ENCODE data around the gene TMEFF1.

TMEFF1 gene

DNA sequence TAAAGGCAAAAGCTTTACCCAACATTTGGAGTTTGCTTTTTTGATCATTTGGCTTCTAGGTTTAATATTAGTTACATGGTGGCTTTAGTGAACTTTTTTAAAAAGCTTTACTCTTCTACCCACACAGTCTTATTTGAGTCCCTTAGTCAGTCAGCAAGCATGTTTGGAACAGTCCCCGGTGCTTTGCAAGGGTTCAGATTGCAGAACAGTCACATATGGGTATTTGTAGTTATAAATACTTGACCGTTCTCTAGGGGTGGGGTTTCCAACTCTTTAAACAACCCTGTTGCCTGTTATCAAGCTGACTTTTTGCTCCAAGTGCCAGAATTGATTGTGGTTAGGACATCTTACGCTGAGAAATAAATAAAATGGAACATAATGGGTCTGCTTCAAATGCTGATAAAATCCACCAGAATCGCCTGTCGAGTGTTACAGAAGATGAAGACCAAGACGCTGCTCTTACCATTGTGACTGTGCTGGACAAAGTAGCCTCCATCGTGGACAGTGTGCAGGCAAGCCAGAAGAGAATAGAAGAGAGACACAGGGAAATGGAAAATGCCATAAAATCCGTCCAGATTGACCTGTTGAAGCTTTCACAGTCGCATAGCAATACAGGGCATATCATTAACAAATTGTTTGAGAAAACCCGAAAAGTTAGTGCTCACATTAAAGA lies 105.0 kb downstream of the TMEFF1 start, which contains the start of gene CAVIN4:
TSS of gene CAVIN4 (plus strand) at position 304 of the 673 bp plus-strand sequence. CDS start at position 369, 65 bp downstream.
- no peak for DNase-seq (ENCODE audit: low read depth in 2 of 2)

DNA sequence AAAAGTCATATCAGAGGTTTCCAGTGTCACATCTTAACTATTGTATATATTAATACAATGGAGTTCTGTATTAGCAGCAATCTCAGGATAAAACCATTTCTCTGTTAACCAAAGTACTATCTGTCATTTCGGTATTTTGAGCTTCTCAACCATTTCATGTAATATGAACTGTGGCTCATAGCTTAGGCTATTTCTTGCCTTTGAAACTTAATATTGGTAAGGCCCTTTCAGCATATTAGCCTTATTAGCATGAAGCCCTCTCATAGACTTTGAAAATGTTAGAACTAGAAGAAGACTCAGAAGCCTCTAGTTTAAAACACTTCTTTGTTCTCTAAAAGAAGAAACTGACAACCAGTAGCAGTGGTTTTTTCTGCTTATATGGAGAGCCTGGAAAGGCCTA lies 105.7 kb downstream of the TMEFF1 start:
- DNase-seq (ENCODE audit: low read depth in 2 of 2): no peak

DNA sequence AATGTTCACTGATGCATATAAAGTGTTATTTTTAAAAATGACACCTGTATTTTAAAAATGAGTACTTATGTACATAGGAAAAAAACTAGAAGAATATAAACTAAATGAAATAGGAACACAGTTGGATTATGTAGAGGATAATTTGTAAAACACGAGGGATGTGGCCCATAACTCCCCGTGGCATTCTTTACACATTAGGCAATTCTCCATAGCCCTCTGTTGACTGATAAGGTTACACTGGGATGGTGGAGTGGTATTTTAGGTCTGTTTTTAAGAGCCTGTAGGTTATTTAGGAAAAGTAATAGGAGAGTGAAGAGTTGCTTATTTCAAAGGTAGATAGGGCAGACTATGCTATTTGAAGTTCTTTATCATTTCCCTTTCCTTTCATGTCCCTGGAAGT lies 106.7 kb downstream of the TMEFF1 start:
- no peak for DNase-seq (ENCODE audit: low read depth in 2 of 2)

- no peak for DNase-seq (ENCODE audit: low read depth in 2 of 2)
Measured at GRCh38 chr9:100580257-100580656, 107.3 kb downstream of the TMEFF1 start.

GRCh38 chr9:100581081-100581480 lies 108.1 kb downstream of the TMEFF1 start:
- DNase-seq (ENCODE audit: low read depth in 2 of 2): no peak

GRCh38 chr9:100581661-100582060 lies 108.7 kb downstream of the TMEFF1 start:
- DNase-seq (ENCODE audit: low read depth in 2 of 2): no peak

DNA sequence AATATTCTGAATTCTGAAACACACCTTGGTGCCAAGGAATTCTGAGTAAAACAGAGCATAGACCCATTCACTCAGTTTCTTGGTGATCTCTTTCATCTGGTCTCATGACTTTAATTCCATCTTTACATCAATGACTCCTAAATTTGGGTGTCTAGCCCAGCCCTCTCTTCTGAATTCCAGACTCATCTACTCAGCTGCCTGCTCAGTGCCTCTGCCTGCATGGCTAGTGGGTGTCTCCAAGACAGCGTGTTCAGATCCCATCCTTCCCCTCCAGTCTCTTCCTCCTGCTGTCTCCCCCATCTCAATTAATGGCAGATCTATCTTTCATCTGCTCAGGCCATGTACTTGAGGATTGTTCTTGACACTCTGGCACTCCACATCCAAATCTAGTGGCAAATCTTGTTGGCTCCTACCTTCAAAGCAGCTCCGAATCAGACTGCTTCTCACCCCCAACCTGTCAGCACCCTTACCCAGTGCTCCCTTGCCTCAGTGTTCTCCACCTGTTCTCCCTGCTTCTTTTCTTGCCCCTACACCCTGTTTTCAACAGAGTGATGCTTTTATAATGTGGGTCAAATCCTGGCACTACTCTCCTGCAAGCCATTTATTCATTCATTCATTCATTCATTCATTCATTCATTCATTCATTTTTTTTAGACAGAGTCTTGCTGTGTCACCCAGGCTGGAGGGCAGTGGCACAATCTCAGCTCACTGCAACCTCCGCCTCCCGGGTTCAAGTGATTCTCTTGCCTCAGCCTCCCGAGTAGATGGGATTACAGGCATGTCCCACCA lies 110.3 kb downstream of the TMEFF1 start:
- no peak for DNase-seq (ENCODE audit: low read depth in 2 of 2)

DNA sequence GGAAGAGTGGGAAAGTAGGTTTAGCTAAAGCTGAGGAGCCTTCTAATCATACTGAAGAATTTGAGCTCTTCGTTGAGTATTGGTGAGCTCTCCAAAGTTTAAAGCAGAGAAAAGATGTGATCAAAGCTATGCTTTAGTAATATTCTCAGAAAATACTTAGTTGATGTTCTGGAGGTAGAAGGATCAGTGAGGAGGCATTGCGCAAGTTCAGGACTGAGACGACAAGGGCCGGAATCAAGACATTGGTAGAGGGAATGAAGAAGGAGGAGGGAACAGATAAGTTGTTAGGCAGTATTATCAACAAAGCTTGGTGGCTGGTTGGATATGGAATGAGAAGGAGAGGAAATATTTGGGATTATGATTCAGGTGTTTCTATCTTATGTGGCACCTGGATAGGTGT lies 112.0 kb downstream of the TMEFF1 start:
- no peak for DNase-seq (ENCODE audit: low read depth in 2 of 2)

GRCh38 chr9:100586093-100586492 lies 113.1 kb downstream of the TMEFF1 start:
- DNase-seq (ENCODE audit: low read depth in 2 of 2): no peak

DNA sequence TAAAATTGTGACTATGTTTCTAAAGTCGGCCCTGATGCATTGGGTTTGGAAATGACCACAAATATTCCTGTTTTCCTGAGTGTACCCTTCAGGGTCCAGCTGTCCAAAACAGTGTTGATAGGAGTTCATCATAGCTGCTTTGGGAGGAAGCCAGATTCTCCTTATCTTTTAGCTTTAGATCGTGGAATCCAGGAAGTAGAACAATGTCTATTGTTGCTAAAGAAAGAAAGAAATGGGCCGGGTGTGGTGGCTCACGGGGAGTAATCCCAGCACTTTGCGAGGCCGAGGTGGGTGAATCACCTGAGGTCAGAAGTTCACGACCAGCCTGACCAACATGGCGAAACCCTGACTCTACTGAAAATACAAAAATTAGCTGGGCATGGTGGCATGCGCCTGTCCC lies 114.4 kb downstream of the TMEFF1 start:
- DNase-seq (ENCODE audit: low read depth in 2 of 2): no peak

DNA sequence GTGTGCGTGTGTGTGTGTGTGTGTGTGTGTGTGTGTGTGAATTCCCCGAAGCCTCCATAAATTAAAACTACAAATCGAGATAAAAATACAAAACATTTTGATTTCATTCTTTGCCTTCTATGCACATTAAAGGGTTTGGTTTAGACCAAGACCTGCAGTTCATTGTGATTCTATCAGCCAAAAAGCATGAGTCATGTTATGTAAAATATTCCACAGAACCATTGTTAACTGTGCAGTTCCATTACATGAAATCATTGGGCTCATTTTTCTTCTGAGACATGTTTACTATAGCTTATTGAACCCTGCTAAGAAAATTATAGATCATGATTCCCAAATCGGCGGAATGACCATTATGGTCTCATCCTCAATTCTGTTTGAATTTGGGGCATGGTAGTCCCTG lies 116.6 kb downstream of the TMEFF1 start:
- DNase-seq (ENCODE audit: low read depth in 2 of 2): no peak

DNA sequence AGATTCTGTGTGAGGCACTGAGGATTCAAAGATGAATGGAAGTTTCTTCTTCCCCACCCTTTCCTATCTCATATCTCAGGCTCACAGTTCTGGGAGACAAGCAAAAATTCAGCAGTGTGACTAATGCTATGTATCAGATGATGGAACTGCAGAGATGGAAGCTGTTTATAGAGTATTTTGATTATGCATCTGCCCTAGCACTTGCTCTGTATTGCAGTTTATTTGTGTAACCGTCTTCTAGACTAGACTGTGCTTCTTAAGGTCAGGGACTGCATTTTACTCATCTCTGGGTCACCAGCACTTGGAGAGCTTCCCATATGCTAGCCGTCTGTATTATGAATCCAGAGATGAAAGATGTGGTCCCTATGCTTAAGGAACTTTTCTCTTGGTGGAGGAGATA lies 117.5 kb downstream of the TMEFF1 start:
- no peak for DNase-seq (ENCODE audit: low read depth in 2 of 2)

GRCh38 chr9:100591139-100591538 lies 118.2 kb downstream of the TMEFF1 start:
- no peak for DNase-seq (ENCODE audit: low read depth in 2 of 2)

- DNase-seq (ENCODE audit: low read depth in 2 of 2): no peak
Measured at GRCh38 chr9:100591639-100592412, 118.9 kb downstream of the TMEFF1 start.

DNA sequence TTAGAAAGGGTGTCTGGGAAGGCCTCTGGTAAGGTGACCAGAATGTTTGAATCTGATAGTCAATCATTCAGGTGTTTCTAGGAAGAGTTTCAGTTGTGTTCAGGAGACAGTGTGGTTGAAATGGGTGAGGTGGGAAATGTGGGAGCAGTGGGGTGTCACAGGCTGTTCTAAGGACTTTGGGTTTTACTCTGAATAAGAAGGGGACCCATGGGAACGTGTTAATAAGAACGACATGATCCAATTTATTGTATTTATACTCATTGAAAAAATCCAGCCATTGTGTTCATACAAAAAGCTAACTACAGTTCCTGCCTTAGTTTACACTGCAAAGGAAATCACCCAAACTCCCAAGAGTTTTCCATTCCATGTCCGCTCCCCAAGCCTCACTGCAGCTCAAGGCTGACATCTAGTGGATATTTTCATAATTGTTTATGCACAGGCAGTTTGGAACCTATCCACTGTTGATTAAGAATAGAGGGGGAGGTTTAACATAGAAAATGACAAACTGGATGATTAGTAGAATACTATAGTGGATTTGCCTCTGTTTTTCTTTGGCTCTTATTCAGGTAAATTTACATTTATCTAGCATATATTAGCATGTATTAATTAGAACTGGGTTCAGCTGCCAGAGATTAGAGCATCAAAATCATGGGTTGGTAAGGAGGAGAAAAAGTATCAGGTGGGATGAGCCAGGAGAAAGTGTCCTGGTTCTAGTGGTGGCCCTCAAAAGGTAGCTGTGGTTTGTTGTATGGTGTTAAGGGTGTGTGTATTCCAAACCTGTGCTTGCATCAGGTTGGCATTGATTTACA lies 122.6 kb downstream of the TMEFF1 start:
- no peak for DNase-seq (ENCODE audit: low read depth in 2 of 2)

GRCh38 chr9:100597236-100597635 lies 124.3 kb downstream of the TMEFF1 start:
- no peak for DNase-seq (ENCODE audit: low read depth in 2 of 2)

DNA sequence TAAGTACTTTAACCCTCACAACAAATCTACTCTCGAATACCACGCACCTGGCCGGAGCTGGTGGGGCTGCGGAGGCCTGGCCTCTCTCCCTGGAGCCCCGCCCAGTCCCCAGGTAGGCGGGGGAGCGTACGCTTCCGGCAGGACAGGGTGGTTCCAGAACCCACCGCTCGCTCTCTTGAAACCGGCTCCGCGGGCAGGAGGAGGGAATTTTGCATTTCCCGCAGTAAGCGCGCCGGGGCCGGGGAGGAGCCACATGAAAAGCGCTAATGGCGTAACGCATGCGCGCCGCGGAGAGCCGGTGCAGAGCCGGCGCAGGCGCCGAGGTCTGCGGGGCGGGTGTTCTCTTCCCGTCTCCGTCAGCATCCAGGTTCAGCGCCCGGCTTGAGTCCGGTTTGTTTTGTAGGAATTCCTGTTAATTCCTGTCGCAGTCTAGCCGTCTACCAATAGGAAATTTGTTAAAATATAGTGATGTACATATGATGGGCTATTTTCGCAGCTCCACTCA lies 125.7 kb downstream of the TMEFF1 start:
- DNase-seq (ENCODE audit: low read depth in 2 of 2): peak; percentile 73 to 74

DNA sequence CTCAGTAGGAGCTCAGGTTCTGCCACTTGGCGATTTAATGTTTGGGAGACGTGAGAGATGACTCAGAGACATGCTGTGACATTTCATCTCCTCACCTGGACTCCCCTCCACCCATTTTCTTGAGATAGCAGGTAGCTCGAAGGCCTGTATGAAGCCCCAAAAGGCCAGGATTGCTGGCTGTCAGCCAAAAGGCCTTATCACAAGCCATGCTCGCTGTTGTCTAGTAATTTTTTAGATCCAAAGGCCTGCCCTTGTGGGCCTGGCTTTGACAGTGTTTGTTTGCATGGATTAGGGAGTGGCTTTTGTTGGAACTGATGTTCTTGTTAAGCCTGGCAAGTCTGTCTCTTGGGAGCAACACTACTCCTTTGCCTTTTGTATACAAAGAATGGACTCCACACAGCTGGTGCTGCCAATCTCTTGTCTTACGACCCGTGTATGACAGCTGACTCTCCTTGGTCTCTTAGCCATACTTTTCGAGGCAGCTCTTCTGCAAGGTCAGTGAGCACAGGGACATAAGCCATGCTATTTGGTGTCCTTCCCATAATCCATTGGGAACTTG lies 127.7 kb downstream of the TMEFF1 start:
- no peak for DNase-seq (ENCODE audit: low read depth in 2 of 2)

- DNase-seq (ENCODE audit: low read depth in 2 of 2): peak in 1 of 2 donors; percentile 14
Measured at GRCh38 chr9:100601216-100601615, 128.3 kb downstream of the TMEFF1 start.

DNA sequence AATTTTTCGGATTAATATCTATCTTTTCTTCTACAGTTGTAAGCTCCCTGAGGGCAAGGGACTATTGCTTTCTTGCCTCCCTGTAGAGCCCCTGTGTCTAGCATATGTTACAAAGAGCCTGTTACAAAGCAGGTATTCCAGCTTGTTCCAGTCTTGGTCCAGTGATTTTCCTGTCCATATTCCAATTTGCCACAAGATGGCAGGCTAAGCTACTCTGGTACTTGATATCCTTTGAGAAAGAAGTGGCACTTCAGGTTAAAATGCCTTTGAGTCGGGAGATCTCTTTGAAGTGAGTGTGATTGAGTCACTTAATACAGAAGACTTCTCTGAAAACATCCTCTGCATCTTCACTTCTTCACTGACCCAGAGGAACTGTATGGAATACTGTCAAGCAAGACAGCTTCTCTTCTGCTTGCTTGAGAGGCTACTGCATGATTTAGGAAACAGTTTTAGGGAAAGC lies 129.4 kb downstream of the TMEFF1 start:
- DNase-seq (ENCODE audit: low read depth in 2 of 2): no peak

GRCh38 chr9:100605405-100605804 lies 132.5 kb downstream of the TMEFF1 start:
- DNase-seq (ENCODE audit: low read depth in 2 of 2): no peak

Measured in activated CD4-positive, alpha-beta T cell treated with anti-CD3 and anti-CD28 coated beads for 24 hours (primary cell).